SK-N-SH treated with all-trans-retinoic acid at 6 μM for 48 hours (cell line): Measurements from ENCODE around the gene ARPC5L.

Experiments used
- ATAC-seq: fragments of 200-7000 bp; cut with Tn5 transposase; 3 replicates; pipeline ENCODE4 v1.9.1; 2020; ENCODE audit warnings: mild to moderate bottlenecking, moderate library complexity
- BACH2 ChIP-seq: fragments of 250-450 bp; sonication (Bioruptor Pico); IDR thresholded peaks from 2 replicates; pipeline ENCODE4 v1.9.0; 2021; ENCODE audit warnings: mild to moderate bottlenecking, borderline replicate concordance
- CSDC2 ChIP-seq: fragments of 250-450 bp; sonication (Bioruptor Pico); IDR thresholded peaks from 2 replicates; pipeline ENCODE4 v1.5.0; 2020; ENCODE audit warnings: mild to moderate bottlenecking, moderate library complexity
- CSRNP3 ChIP-seq: fragments of 250-450 bp; sonication (Bioruptor Pico); IDR thresholded peaks from 2 replicates; pipeline ENCODE4 v1.5.1; 2021; ENCODE audit warnings: mild to moderate bottlenecking, moderate library complexity
- ESRRG ChIP-seq: fragments of 250-450 bp; sonication (Bioruptor Pico); IDR thresholded peaks from 2 replicates; pipeline ENCODE4 v1.6.1; 2021; ENCODE audit warnings: mild to moderate bottlenecking
- GLIS3 ChIP-seq: fragments of 250-450 bp; sonication (Bioruptor Pico); IDR thresholded peaks from 2 replicates; pipeline ENCODE4 v1.5.0; 2020; ENCODE audit warnings: mild to moderate bottlenecking, moderate library complexity
- ISL1 ChIP-seq: fragments of 250-450 bp; sonication (Bioruptor Pico); IDR thresholded peaks from 2 replicates; pipeline ENCODE4 v2.1.2; 2022; ENCODE audit warnings: mild to moderate bottlenecking, moderate library complexity
- OSR1 ChIP-seq: fragments of 250-450 bp; sonication (Bioruptor Pico); IDR thresholded peaks from 2 replicates; pipeline ENCODE4 v1.8.0; 2022; ENCODE audit warnings: moderate library complexity, mild to moderate bottlenecking, inconsistent platforms
- PPARA ChIP-seq: fragments of 250-450 bp; sonication (Bioruptor Pico); IDR thresholded peaks from 2 replicates; pipeline ENCODE4 v1.5.0; 2020; ENCODE audit warnings: mild to moderate bottlenecking, borderline replicate concordance
- RARB ChIP-seq: fragments of 250-450 bp; sonication (Bioruptor Pico); IDR thresholded peaks from 2 replicates; pipeline ENCODE4 v1.8.0; 2021; ENCODE audit warnings: mild to moderate bottlenecking, moderate library complexity
- SNAI2 ChIP-seq: fragments of 250-450 bp; sonication (Bioruptor Pico); IDR thresholded peaks from 2 replicates; pipeline ENCODE4 v1.5.0; 2020; ENCODE audit warnings: mild to moderate bottlenecking, moderate library complexity
- TCF4 ChIP-seq: fragments of 250-450 bp; sonication (Bioruptor Pico); IDR thresholded peaks from 2 replicates; pipeline ENCODE4 v1.8.0; 2021; ENCODE audit warnings: mild to moderate bottlenecking, moderate library complexity, borderline replicate concordance
- TOX ChIP-seq: fragments of 250-450 bp; sonication (Bioruptor Pico); IDR thresholded peaks from 2 replicates; pipeline ENCODE4 v1.8.0; 2021; ENCODE audit warnings: mild to moderate bottlenecking, moderate library complexity, borderline replicate concordance
- ZFP3 ChIP-seq: fragments of 250-450 bp; sonication (Bioruptor Pico); IDR thresholded peaks from 2 replicates; pipeline ENCODE4 v1.5.0; 2020; ENCODE audit warnings: mild to moderate bottlenecking, moderate library complexity
- ZFP30 ChIP-seq: fragments of 450-650 bp; formaldehyde crosslinking; IDR thresholded peaks from 2 replicates; pipeline ENCODE4 v1.5.0; 2022; ENCODE audit warnings: mild to moderate bottlenecking, moderate library complexity
- ZNF565 ChIP-seq: fragments of 450-650 bp; formaldehyde crosslinking; conservative IDR thresholded peaks from 2 replicates; pipeline ENCODE4 v1.5.0; 2020; ENCODE audit warnings: low read depth, mild to moderate bottlenecking, moderate library complexity
- ZNF70 ChIP-seq: fragments of 450-650 bp; formaldehyde crosslinking; IDR thresholded peaks from 2 replicates; pipeline ENCODE4 v1.5.0; 2020; ENCODE audit warnings: mild to moderate bottlenecking, moderate library complexity
- ZNF8 ChIP-seq: fragments of 450-650 bp; formaldehyde crosslinking; IDR thresholded peaks from 2 replicates; pipeline ENCODE4 v1.5.0; 2020; ENCODE audit warnings: mild to moderate bottlenecking, moderate library complexity
- TF ChIP-seq, protein P1 (sequence below): fragments of 250-450 bp; sonication (Bioruptor Pico); IDR thresholded peaks from 2 replicates; pipeline ENCODE4 v1.8.0; 2021; ENCODE audit warnings: low read depth, mild to moderate bottlenecking, moderate library complexity, borderline replicate concordance
- TF ChIP-seq, protein P2 (sequence below): fragments of 250-450 bp; sonication (Bioruptor Pico); IDR thresholded peaks from 2 replicates; pipeline ENCODE4 v1.5.0; 2020; ENCODE audit warnings: mild to moderate bottlenecking, moderate library complexity

The ARPC5L gene

GRCh38 chr9:124908098-124908497, 46.2 kb downstream of the ARPC5L start:
- ATAC-seq: no peak
- TF ChIP-seq ISL1 (CRISPR knock-in tag) (no peak), ZNF70 (CRISPR knock-in tag) (no peak), ZFP3 (no peak), ESRRG (CRISPR knock-in tag) (no peak), TOX (CRISPR knock-in tag) (no peak), SNAI2 (no peak)
- TF ChIP-seq, protein P1, sequence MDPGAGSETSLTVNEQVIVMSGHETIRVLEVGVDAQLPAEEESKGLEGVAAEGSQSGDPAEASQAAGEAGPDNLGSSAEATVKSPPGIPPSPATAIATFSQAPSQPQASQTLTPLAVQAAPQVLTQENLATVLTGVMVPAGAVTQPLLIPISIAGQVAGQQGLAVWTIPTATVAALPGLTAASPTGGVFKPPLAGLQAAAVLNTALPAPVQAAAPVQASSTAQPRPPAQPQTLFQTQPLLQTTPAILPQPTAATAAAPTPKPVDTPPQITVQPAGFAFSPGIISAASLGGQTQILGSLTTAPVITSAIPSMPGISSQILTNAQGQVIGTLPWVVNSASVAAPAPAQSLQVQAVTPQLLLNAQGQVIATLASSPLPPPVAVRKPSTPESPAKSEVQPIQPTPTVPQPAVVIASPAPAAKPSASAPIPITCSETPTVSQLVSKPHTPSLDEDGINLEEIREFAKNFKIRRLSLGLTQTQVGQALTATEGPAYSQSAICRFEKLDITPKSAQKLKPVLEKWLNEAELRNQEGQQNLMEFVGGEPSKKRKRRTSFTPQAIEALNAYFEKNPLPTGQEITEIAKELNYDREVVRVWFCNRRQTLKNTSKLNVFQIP (CRISPR knock-in tag): no peak
- TF ChIP-seq, all 23 proteins: peak for 0

GRCh38 chr9:124911766-124912165, 49.8 kb downstream of the ARPC5L start:
- ATAC-seq: no peak
- TF ChIP-seq OSR1 (CRISPR knock-in tag) (no peak), ZFP3 (no peak), RARB (CRISPR knock-in tag) (no peak), PPARA (CRISPR knock-in tag) (no peak), TCF4 (CRISPR knock-in tag) (no peak), BACH2 (no peak), ISL1 (CRISPR knock-in tag) (no peak), SNAI2 (no peak), GLIS3 (CRISPR knock-in tag) (no peak), ESRRG (CRISPR knock-in tag) (no peak), ZNF70 (CRISPR knock-in tag) (no peak), CSDC2 (CRISPR knock-in tag) (no peak), ZNF565 (no peak), CSRNP3 (CRISPR knock-in tag) (no peak), ZFP30 (CRISPR knock-in tag) (no peak), ZNF8 (CRISPR knock-in tag) (no peak)
- TF ChIP-seq, protein P2, sequence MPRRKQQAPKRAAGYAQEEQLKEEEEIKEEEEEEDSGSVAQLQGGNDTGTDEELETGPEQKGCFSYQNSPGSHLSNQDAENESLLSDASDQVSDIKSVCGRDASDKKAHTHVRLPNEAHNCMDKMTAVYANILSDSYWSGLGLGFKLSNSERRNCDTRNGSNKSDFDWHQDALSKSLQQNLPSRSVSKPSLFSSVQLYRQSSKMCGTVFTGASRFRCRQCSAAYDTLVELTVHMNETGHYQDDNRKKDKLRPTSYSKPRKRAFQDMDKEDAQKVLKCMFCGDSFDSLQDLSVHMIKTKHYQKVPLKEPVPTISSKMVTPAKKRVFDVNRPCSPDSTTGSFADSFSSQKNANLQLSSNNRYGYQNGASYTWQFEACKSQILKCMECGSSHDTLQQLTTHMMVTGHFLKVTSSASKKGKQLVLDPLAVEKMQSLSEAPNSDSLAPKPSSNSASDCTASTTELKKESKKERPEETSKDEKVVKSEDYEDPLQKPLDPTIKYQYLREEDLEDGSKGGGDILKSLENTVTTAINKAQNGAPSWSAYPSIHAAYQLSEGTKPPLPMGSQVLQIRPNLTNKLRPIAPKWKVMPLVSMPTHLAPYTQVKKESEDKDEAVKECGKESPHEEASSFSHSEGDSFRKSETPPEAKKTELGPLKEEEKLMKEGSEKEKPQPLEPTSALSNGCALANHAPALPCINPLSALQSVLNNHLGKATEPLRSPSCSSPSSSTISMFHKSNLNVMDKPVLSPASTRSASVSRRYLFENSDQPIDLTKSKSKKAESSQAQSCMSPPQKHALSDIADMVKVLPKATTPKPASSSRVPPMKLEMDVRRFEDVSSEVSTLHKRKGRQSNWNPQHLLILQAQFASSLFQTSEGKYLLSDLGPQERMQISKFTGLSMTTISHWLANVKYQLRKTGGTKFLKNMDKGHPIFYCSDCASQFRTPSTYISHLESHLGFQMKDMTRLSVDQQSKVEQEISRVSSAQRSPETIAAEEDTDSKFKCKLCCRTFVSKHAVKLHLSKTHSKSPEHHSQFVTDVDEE (CRISPR knock-in tag): no peak
- TF ChIP-seq, protein P1 (CRISPR knock-in tag): no peak

DNA sequence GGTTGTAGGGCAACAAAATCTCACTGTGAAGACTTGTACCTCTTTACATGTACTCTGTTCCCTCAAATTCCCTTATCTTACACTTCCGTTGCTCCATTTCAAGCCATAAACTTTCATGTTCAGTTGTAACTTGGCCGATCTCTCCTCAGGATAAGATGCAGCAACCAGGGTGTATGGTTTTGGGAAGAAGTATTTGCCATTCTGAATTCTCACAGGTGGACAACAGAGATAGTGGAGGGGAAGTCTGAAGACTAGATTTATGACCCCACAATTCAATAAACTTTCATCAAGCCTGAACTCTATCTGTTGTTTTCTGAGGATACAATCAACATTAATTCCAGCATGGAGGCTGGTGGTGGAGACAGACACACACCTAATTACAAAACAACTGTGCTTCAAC, 51.4 kb downstream of the ARPC5L start:
- TF ChIP-seq SNAI2 (no peak), ZFP30 (CRISPR knock-in tag) (no peak), ZNF8 (CRISPR knock-in tag) (no peak), CSRNP3 (CRISPR knock-in tag) (no peak)
- TF ChIP-seq, protein P1 (CRISPR knock-in tag): no peak
- TF ChIP-seq, protein P2 (CRISPR knock-in tag): no peak
- TF ChIP-seq, all 23 proteins: peak for 0
- ATAC-seq: no peak
